Renal pelvis (tissue), 4 donors: ENCODE results near the gene HSD11B1L. TPM values are rescaled to one million over a fixed set of nuclear protein-coding genes. Genes with fewer than 3 reads are reported as not detected.
"Not testable (repeated sequence)": the region's sequence is repeated elsewhere in the genome, so short reads cannot be mapped to it uniquely, and the experiment has no call there.

Experiments used
- DNase-seq: peaks from one replicate; pipeline ENCODE4 v3.0.0-alpha.2; 2013
- polyA plus RNA-seq, 3 donors: library from polyadenylated mRNA; unstranded; fragments of 120-200 nt; gene quantifications; one replicate each; pipeline ENCODE4 v1.2.1, GENCODE V29; 2013; ENCODE audit not compliant: insufficient read length in 3 of 3

HSD11B1L gene
- polyA plus RNA-seq, 3 donors, result 11.2 to 15.2 (median 11.8) TPM

- DNase-seq, result peak; percentile 99
Observed at GRCh38 chr19:5719961-5720790, 39.3 kb downstream of the HSD11B1L start, which contains the start of the genes CATSPERD and LONP1. Gene CATSPERD, plus strand, starts transcription at chr19:5720637. Its CDS starts 101 bp downstream, at chr19:5720738. Gene LONP1, minus strand, starts transcription at chr19:5720146. Its CDS starts 14 bp downstream, at chr19:5720132.

DNA sequence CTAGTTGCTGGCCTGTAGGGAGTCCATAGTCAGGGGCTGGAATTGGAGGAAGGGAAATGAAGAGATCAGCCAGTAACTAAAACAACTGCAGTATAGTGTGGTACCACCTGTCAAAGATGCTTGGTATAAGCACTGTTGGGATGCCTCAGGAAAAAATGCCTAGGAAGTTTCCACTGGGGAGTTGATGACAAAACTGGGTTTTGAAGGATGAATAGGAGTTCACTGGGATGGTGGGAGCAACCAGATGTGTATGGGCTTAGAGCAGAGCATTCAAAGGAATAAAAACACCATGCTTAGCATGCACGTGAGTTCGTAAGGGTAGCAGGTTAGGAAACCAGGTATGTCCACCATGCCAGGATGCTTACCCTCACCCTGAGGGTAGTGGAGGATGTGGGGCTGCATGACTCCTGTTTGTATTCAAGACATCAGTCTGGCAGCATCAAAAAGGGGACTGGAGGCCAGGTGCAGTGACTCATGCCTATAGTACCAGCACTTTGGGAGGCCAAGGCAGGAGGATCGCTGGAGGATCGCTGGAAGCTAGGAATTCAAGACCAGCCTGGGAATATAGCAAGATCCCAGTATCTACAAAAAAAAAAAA lies 46.7 kb downstream of the HSD11B1L start:
- DNase-seq, result no peak

- DNase-seq, result not testable (repeated sequence)
Observed at GRCh38 chr19:5733172-5733571, 52.3 kb downstream of the HSD11B1L start.

Other genes starting within 250 kb of the HSD11B1L start
- not detected for gene ZNRF4, start 225.6 kb upstream of the HSD11B1L start, polyA plus RNA-seq
- under 1 TPM; 0.28 to 0.38 (median 0.34) TPM for gene TINCR, start 113.1 kb upstream of the HSD11B1L start, polyA plus RNA-seq
- 100 to 1,000 TPM in 2 of 3 donors, 10 to 100 TPM in 1; 74.0 to 118 (median 105) TPM for gene SAFB2, start 58.3 kb upstream of the HSD11B1L start, polyA plus RNA-seq
- 100 to 1,000 TPM; 152 to 186 (median 176) TPM for gene SAFB, start 57.9 kb upstream of the HSD11B1L start, polyA plus RNA-seq
- gene MICOS13, start 511 bp upstream of the HSD11B1L start, polyA plus RNA-seq, result 10 to 100 TPM; 46.3 to 58.5 (median 52.8) TPM
- gene RPL36, start 9.3 kb downstream of the HSD11B1L start, polyA plus RNA-seq, result 100 to 1,000 TPM; 635 to 979 (median 767) TPM
- gene LONP1, start 39.1 kb downstream of the HSD11B1L start, polyA plus RNA-seq, result 10 to 100 TPM; 65.4 to 79.2 (median 67.8) TPM
- gene CATSPERD, start 39.6 kb downstream of the HSD11B1L start, polyA plus RNA-seq, result not detected
- gene PRR22, start 103.7 kb downstream of the HSD11B1L start, polyA plus RNA-seq, result 1 to 10 TPM; 3.0 to 6.5 (median 4.0) TPM
- gene DUS3L, start 110.1 kb downstream of the HSD11B1L start, polyA plus RNA-seq, result 10 to 100 TPM; 24.9 to 45.1 (median 32.4) TPM
- gene NRTN, start 124.0 kb downstream of the HSD11B1L start, polyA plus RNA-seq, result 1 to 10 TPM; 3.7 to 5.2 (median 4.3) TPM
- gene FUT6, start 158.7 kb downstream of the HSD11B1L start, polyA plus RNA-seq, result 10 to 100 TPM; 12.7 to 18.2 (median 15.1) TPM
- under 1 TPM; 0.54 to 0.90 (median 0.64) TPM for gene FUT3, start 170.4 kb downstream of the HSD11B1L start, polyA plus RNA-seq
- under 1 TPM in 2 of 3 donors, not detected in 1; 0.06 to 0.18 TPM for gene FUT5, start 189.5 kb downstream of the HSD11B1L start, polyA plus RNA-seq
- gene NDUFA11, start 222.8 kb downstream of the HSD11B1L start, polyA plus RNA-seq, result 100 to 1,000 TPM; 174 to 222 (median 202) TPM
- gene VMAC, start 223.8 kb downstream of the HSD11B1L start, polyA plus RNA-seq, result 10 to 100 TPM in 2 of 3 donors, 1 to 10 TPM in 1; 4.9 to 12.2 (median 10.8) TPM
- 10 to 100 TPM; 38.8 to 51.9 (median 45.3) TPM for gene CAPS, start 233.2 kb downstream of the HSD11B1L start, polyA plus RNA-seq